GM12878 (cell line): ENCODE measurements around the gene DPY19L2. TPM values are rescaled to one million over a fixed set of nuclear protein-coding genes. Genes with fewer than 3 reads are reported as not detected.
"Not testable (repeated sequence)": the region's sequence is repeated elsewhere in the genome, so short reads cannot be mapped to it uniquely, and the experiment has no call there.

Experiments used
- ATAC-seq: fragments of 200-7000 bp; cut with Tn5 transposase; 3 replicates; pipeline ENCODE4 v1.9.1; 2020; ENCODE audit warnings: mild to moderate bottlenecking, moderate library complexity
- BruUV-seq: library from RNA; stranded (reverse); fragments of 400-500 nt; replicated peaks from 2 replicates; lab custom pipeline; 2021; lab: Mats Ljungman, UMichigan
- CTCF ChIA-PET: fragments of 300-600 bp; sonication (Branson Sonifier 250); formaldehyde crosslinking; extraction: SDS; loops from one replicate; lab custom pipeline; 2021; ENCODE audit warnings: inconsistent platforms; lab: Yijun Ruan, JAX
- POLR2A ChIA-PET: fragments of 350-600 bp; formaldehyde crosslinking; extraction: SDS; loops from one replicate; lab custom pipeline; 2021; ENCODE audit warnings: inconsistent platforms; lab: Charles Lee
- RAD21 ChIA-PET: fragments of 300-600 bp; sonication (Branson Sonifier 250); formaldehyde crosslinking; loops from one replicate; lab custom pipeline; 2023; ENCODE audit warnings: antibody characterized with exemption; ENCODE audit not compliant: unreplicated experiment; lab: Charles Lee
- SMC1A ChIA-PET: fragments of 300-600 bp; sonication (Branson Sonifier 250); formaldehyde crosslinking; loops from one replicate; lab custom pipeline; 2023; ENCODE audit not compliant: unreplicated experiment, uncharacterized antibody; lab: Charles Lee
- DNase-seq: peaks from one replicate; pipeline ENCODE4 v3.0.0-alpha.2; 2011; ENCODE audit warnings: low read depth, low spot score
- FAIRE-seq: peaks from 3 replicates; lab custom pipeline; 2011; peaks lifted over from hg19 to GRCh38; lab: Jason Lieb, UNC
- H2AFZ ChIP-seq: 2 replicates; pipeline ENCODE4 v1.6.0; 2011; ENCODE audit warnings: low read depth, low read length, control low read depth; ENCODE audit not compliant: control insufficient read depth
- H3K27ac ChIP-seq: 2 replicates; pipeline ENCODE4 v1.5.1; 2011; ENCODE audit warnings: control low read depth; ENCODE audit not compliant: control insufficient read depth, insufficient read depth
- H3K27me3 ChIP-seq, 2 experiments: replicated peaks in 1 of 2; 2 replicates each; pipeline versions ENCODE4 v1.6.0 to v1.6.1; 2011; ENCODE audit warnings: low read length in 1 of 2; ENCODE audit not compliant: control insufficient read depth in 2 of 2, insufficient read depth in 2 of 2
- H3K36me3 ChIP-seq, 2 experiments: 2 replicates each; pipeline ENCODE4 v1.5.1; 2011; ENCODE audit warnings: low read length in 1 of 2; ENCODE audit not compliant: control insufficient read depth in 2 of 2, insufficient read depth in 2 of 2
- H3K4me1 ChIP-seq: 2 replicates; pipeline ENCODE4 v1.6.1; 2011; ENCODE audit warnings: mild to moderate bottlenecking, low read length, moderate library complexity, mixed read lengths; ENCODE audit not compliant: control insufficient read depth, insufficient read depth
- H3K4me2 ChIP-seq: 2 replicates; pipeline ENCODE4 v1.6.0; 2011; ENCODE audit warnings: control low read depth; ENCODE audit not compliant: control insufficient read depth, insufficient read depth
- H3K4me3 ChIP-seq: fragments of 200-600 bp; sonication (generic); 2 replicates; pipeline ENCODE4 v1.5.1; 2016
- H3K79me2 ChIP-seq: 2 replicates; pipeline ENCODE4 v1.6.0; 2011; ENCODE audit warnings: low read length; ENCODE audit not compliant: control insufficient read depth, insufficient read depth
- H3K9ac ChIP-seq: 2 replicates; pipeline ENCODE4 v1.8.0; 2011; ENCODE audit warnings: low read length, control low read depth, mixed read lengths; ENCODE audit not compliant: control insufficient read depth, insufficient read depth
- H3K9me3 ChIP-seq: replicated peaks from 3 replicates; pipeline ENCODE4 v1.5.1; 2011; ENCODE audit warnings: mild to moderate bottlenecking, low read length; ENCODE audit not compliant: control insufficient read depth, insufficient read depth
- H4K20me1 ChIP-seq: 2 replicates; pipeline ENCODE4 v1.6.0; 2011; ENCODE audit not compliant: control insufficient read depth, insufficient read depth
- WGBS: methylation state at CpG from one replicate; pipeline ENCODE4 v1.1.6; 2016; ENCODE audit warnings: low lambda C conversion rate; ENCODE audit not compliant: insufficient replicate concordance, insufficient coverage; ENCODE audit errors: missing lambda C conversion rate; 5-methylcytosine and 5-hydroxymethylcytosine counted together
- in situ Hi-C: fragments of 300-500 bp; cut with MboI; formaldehyde crosslinking; loops from 9 replicates; pipeline ENCODE4 v1.14.3; 2018; ENCODE audit warnings: mixed read lengths
- intact Hi-C: fragments of 100-400 bp; cut with micrococcal nuclease; formaldehyde crosslinking; loops from one replicate; pipeline ENCODE4 v1.14.2; 2022; ENCODE audit not compliant: unreplicated experiment
- polyA plus RNA-seq, 11 experiments: library from polyadenylated mRNA; depleted of rRNA in 4 of 11; unstranded in 6 of 11; stranded (reverse) in 5 of 11; fragments of >200 nt; fragmentation: Nextera tagmentation in 4 of 11; fragmentation: Illumina TruSeq in 1 of 11; extraction: Ambion mirVana in 4 of 11; extraction: Trizol in 1 of 11; gene quantifications; 1 replicate in 1 of 11; 2 replicates in 10 of 11; pipeline versions ENCODE4 v1.2.1 to v1.2.3, GENCODE V29; 2011 to 2016; ENCODE audit warnings: inconsistent platforms in 2 of 11, missing spikeins in 2 of 11, low read depth in 1 of 11
- total RNA-seq, 4 experiments: library from RNA; depleted of rRNA in 3 of 4; stranded (reverse); fragments of >200 nt in 3 of 4; fragmentation: Illumina TruSeq in 1 of 4; extraction: Trizol in 1 of 4; gene quantifications; 2 replicates each; pipeline versions ENCODE4 v1.2.1 to v1.2.3, GENCODE V29; 2013 to 2021

The DPY19L2 gene
- total and polyA plus RNA-seq, 10 of the 15 experiments (the other 5 are each of a cell fraction or from before 2014, with no cell fraction given), result 0.04 to 1.0 (median 0.18) TPM; not detected in 4

GRCh38 chr12:63549034-63549433, 119.3 kb downstream of the DPY19L2 start:
- WGBS, result 50% methylated on average over 2 of the region's 2 CpGs
- CTCF ChIA-PET, result not testable (repeated sequence)

GRCh38 chr12:63545298-63545916, 122.9 kb downstream of the DPY19L2 start:
- FAIRE-seq, H3K27ac ChIP-seq, BruUV-seq, H3K4me3 ChIP-seq, CTCF ChIA-PET, H3K4me2 ChIP-seq, H3K4me1 ChIP-seq, POLR2A ChIA-PET, RAD21 ChIA-PET, H3K36me3 ChIP-seq, H3K79me2 ChIP-seq, intact Hi-C loops, in situ Hi-C loops, SMC1A ChIA-PET, ATAC-seq, H4K20me1 ChIP-seq, DNase-seq, H2AFZ ChIP-seq, H3K27me3 ChIP-seq, H3K9me3 ChIP-seq, H3K9ac ChIP-seq: not testable (repeated sequence)
- WGBS, result 8% methylated on average over 4 of the region's 5 CpGs

More at GRCh38 chr12:63549034-63549433, 119.3 kb downstream of the DPY19L2 start:
- H3K4me3 ChIP-seq, H3K36me3 ChIP-seq, RAD21 ChIA-PET, ATAC-seq, FAIRE-seq, H3K27ac ChIP-seq, SMC1A ChIA-PET, POLR2A ChIA-PET, H3K4me1 ChIP-seq, H4K20me1 ChIP-seq, H3K4me2 ChIP-seq, in situ Hi-C loops, H3K9me3 ChIP-seq, H3K9ac ChIP-seq, DNase-seq, BruUV-seq, intact Hi-C loops, H2AFZ ChIP-seq, H3K27me3 ChIP-seq, H3K79me2 ChIP-seq: not testable (repeated sequence)

GRCh38 chr12:63538656-63539055, 129.6 kb downstream of the DPY19L2 start:
- H3K9ac ChIP-seq, H3K4me1 ChIP-seq, DNase-seq, SMC1A ChIA-PET, H3K4me3 ChIP-seq, RAD21 ChIA-PET, intact Hi-C loops, in situ Hi-C loops, H3K4me2 ChIP-seq, H4K20me1 ChIP-seq, H3K79me2 ChIP-seq, FAIRE-seq, H3K27me3 ChIP-seq, H2AFZ ChIP-seq, CTCF ChIA-PET, BruUV-seq, ATAC-seq, POLR2A ChIA-PET, H3K9me3 ChIP-seq, H3K36me3 ChIP-seq, H3K27ac ChIP-seq: not testable (repeated sequence)
- 34% methylated on average over 4 of the region's 4 CpGs for WGBS

GRCh38 chr12:63537838-63538237, 130.5 kb downstream of the DPY19L2 start:
- H4K20me1 ChIP-seq, SMC1A ChIA-PET, H3K27ac ChIP-seq, H3K9ac ChIP-seq, ATAC-seq, H3K79me2 ChIP-seq, H3K4me1 ChIP-seq, FAIRE-seq, RAD21 ChIA-PET, DNase-seq, H2AFZ ChIP-seq, H3K4me3 ChIP-seq, H3K27me3 ChIP-seq, H3K9me3 ChIP-seq, intact Hi-C loops, H3K4me2 ChIP-seq, in situ Hi-C loops, POLR2A ChIA-PET, H3K36me3 ChIP-seq, CTCF ChIA-PET, BruUV-seq: not testable (repeated sequence)
